M059J (cell line): ENCODE data around the gene ZSWIM6. TPM values are rescaled to one million over a fixed set of nuclear protein-coding genes. Genes with fewer than 3 reads are reported as not detected.

Experiments used
- DNase-seq: peaks from one replicate; pipeline ENCODE4 v3.0.0-alpha.2; 2012; ENCODE audit warnings: low read depth
- total RNA-seq: library from RNA; depleted of rRNA; stranded (reverse); fragments of >200 nt; shearing (Covaris generic); gene quantifications from 2 replicates; pipeline ENCODE4 v1.2.3, GENCODE V29; 2014

Gene ZSWIM6
- total RNA-seq, 1 experiment from 2014 or later: 10.9 TPM

DNA sequence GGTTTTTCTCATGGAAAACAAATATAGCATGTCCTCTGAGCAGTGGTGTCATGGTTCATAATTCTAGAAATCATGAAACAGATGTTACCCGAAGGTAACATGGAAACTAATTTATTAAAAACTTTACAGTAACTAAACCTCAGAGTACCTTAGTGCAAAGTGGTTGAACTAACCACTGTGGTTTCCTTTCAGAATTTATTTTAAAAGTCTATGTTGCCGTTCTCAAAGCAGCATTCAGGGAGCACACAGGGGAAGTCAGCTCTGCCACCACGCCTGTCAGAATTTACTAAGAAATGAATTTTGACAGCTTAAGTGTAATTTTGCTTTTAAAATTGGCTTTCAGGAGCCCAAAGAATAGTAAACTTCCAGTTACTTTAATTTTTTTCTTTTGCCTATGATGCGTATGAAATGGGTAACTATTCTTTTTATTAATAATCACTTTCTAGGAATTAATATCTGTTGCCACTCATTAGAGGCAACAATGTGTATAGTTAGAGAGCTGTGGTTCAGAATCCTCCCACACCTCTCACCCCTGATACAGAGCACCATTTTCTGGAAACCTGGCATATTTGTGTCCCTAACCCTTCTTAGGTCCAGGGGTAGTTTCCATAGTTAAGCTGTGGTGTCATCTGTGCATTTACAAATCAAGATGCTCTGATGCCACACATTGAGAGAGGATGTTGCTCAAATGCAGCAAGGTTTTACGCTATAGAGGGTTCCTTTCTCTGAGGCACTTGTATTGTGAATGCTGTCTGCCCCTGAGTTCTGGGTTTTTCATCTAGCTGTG lies 202.6 kb downstream of the ZSWIM6 start:
- DNase-seq: no peak

DNA sequence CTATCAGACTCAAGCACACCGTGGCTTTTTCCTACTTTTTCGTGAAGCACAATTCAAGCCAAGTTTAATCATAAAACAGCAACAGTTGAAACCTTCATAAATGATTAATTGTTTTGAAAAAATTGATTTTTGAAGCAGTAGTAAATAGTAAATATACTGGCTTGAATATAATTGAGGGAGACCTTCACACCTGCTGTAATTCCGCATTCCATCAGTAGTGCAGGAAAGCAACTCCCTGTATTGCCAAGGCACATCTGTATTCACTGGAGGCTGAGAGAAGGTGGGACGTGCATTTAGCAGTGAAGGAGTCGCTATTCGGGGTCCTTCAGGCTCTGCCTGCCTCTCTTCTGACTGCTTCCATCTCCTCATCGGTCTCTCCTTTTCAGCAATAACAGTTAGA lies 203.8 kb downstream of the ZSWIM6 start:
- no peak for DNase-seq

DNA sequence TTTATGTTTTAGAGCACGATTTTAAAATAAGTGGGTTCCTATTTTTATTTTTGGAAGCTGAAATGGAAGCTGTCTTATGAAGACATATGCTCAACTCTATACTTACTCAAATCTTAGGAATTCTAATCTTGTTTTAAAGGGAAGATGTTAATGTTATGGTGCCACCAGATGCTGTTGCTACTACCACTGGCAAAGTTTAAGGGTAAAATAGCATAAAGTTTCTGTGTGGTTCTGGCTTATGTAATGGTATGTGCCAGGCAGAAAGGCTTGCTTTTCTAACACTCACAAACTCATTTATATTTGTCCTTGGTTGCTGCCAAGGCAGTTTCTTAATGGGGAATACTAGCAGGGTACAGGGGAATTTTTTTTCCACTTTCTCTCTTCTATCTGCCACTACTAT lies 204.9 kb downstream of the ZSWIM6 start:
- no peak for DNase-seq

DNA sequence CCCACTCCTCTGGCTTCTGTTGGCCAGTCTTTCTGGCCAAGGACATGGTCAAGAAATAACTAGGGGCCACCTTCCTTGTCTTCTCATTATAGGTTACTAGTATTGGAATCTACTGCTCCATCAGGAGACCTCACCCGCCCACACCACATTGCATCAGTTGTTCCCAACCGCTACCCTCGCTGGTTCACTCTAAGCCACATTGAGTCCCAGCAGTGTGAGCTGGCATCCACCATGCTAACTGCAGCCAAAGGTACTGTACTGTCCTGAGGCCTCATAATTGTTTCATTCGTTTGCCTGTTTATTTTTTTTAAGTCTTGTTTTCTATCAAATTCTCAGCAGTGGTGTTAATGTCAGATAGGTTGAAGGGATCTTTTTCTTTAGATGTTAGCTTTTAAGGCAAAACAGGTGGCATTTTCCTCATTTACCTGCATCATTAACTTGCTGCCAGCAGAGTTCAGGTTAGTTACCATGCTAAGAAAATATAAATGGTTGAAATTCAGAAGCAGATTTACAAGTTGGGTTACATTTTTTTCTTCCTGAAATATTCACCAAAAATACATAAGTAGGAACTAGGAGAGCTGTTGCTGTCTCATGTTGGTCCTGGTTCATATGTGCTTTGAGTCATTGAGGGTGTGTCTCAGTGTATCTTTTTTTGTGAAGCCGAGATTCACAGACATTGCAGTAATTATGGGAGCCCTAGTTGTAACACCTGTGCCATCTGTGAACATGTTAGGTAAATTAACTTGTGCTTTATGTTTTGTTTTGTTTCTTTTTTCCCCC lies 206.9 kb downstream of the ZSWIM6 start:
- no peak for DNase-seq

DNA sequence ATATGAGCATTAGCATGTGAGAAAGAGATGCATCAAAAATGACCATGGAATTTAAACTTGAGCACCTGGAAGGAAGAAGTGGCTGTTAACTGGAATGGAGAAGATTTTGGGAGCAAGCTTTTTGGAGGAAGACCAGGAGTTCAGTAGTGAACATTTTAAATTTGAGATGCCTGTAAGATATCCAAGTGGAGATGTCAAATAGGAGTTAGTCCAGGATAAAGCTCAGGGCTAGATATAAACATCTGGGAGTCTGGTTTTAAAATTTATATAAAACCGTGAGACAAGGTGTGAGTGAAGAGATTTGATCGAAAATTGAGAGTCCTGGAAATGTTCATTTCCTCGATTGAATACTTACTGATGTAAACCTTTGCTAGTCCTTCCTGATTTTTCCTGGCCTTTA lies 217.5 kb downstream of the ZSWIM6 start:
- DNase-seq: no peak

DNA sequence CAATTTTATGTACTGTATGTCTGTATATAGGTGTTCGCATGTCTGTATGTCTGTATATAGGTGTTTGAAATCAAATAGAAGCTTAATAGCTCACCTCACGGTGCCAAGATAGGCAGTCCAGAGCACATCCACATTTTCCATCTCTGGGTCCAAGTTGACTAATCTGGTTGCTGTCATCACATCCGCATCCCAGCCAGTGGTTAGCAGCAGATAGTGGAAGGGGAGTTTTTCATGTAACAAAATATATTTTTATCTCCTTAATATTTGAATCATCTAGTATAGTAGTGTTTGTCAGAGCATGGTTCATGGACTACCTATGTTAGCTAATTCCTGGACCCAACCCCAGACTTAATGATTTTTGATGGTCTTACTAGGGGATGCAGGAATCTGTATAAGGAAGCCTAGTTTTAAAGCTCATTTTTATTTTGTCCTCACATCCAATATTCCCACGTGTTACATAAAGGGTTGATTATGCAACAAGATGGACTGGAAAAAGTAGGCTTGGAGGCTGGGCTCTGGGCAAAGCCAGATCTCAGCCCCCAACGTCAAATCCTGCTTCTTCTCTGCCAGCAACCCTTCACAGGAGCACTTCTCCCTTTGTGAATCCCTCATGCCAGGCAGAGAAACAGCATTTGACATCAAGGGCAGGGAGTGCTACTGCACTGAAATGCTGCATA lies 219.7 kb downstream of the ZSWIM6 start:
- no peak for DNase-seq

DNA sequence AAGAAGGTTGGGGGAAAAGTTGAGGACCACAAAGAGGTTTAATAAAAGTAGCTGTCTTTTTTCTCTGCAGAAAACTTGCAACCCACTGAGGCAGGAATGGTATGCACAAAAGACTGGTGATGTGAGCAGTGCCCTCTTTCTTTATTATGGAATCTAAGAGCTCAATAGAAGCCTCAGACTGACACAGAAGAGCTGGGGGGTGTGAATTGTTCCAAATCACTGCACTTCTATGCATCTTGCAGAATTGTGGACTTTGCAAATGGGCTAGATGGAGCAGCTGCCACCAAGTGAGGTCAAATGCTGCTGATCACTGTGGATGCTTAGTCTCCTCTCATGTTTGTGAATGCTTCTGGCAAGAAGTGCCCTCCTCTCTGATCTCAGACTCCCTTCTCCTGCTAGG lies 227.1 kb downstream of the ZSWIM6 start:
- DNase-seq: no peak

DNA sequence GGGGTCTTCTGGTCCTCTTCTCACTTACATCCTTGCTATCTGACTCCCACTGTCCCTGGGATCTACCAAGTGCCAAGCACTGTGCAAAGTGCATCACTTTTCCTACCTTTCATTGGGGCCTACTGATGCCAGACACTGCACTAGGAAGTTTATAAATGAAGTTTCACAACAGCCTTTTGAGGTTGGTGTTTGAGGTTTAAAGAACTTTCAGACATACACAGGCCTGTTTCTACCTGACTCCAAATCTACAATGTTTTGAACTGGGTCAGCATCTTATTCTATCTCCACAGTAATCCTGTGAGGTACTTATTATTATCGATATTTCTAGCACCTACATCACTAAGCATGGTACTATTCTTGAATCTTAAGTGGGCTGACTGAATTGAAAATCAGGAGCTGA lies 227.7 kb downstream of the ZSWIM6 start:
- no peak for DNase-seq

DNA sequence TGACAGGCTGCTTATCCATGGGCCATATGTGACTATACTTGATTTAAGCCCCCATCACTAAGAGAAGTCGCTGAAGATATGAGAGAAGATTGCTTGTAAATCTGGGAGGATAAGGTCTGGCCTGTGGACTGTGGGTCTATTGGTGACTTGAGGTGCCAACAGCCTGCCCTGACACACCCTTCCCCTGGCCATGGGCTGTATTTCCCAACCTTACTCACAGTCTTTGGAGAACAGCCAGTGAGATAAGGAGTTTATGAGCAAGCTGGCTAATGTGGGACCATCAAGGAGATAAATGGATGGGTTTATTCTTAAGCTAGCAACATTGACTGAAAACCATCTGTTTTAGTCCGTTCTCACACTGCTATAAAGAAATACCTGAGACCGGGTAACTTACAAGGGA lies 231.3 kb downstream of the ZSWIM6 start:
- DNase-seq: peak; percentile 65

DNA sequence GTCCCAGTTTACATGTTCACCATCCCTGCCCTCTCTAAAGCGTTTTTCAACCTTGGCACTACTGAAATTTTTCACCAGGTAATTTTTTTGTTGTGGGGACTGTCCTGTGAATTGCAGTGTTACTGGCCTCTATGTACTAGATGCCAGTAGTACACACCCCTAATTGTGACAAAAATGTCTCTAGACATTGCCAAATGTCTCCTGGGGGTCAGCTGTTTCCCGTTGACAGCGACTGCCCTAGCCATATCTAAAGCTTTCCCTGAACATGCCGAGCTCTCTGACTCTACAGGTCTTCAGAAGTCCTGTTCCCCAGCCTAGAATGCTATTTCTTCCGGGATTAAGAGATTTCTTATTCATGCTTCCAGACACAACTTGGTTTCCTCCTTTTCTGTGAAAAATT lies 235.3 kb downstream of the ZSWIM6 start:
- DNase-seq: no peak

DNA sequence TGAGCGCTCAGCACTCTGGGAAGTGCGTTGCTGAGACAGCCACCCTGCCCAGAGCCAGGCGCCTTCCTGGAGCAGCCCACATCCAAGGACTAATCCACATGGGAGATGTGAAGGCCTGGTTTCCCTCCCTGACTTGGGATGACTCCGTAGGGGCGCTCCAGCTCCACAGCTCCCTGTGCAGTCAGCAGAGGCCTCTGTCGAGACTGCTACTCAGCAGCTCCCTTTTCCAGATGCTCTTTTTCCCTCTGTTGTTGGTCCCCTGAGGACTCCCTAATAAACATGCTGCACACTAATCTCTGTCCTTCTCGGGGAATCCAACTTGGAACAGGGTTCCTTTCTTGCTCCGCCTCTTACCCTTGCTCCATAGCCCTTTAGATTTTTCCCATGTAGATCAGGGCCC lies 237.3 kb downstream of the ZSWIM6 start:
- no peak for DNase-seq

DNA sequence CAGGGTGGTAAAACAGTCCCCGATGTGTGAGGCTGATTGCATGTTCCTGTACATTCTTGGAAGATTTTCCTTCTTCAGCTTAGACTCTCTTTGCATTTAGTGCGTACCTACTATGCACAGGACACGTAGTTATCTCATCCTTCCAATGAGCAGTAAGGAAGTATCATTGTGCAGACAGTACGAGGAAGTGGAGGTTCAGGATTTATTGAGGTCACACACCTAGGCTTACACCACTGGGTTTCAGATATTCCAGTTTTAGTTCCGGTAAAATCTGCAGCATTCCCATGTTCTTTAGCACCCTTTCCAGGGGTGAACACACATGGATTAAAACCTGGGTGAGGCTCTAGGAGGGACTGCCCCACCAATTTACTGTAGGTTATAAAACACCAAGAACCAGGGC lies 238.7 kb downstream of the ZSWIM6 start:
- no peak for DNase-seq

DNA sequence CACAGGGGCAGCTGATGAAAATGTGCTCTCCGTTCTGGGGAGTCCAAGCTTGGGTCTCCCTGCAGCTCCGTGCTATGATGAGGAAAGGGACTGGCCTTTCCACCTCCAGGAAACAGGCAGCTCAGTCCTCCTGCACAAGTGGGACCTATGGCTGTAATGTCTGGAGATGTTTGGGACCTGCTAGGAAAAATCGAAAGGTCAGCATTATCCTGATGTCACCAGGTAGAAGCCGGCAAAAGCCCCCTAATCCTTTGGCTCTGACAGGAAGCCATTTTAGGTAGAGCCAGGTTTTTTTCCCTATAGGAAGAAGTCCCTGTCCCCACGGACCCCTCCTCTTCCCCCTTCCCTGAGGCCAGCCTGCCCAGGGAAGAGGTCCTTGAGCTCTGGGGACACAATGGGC lies 240.9 kb downstream of the ZSWIM6 start:
- DNase-seq: no peak

DNA sequence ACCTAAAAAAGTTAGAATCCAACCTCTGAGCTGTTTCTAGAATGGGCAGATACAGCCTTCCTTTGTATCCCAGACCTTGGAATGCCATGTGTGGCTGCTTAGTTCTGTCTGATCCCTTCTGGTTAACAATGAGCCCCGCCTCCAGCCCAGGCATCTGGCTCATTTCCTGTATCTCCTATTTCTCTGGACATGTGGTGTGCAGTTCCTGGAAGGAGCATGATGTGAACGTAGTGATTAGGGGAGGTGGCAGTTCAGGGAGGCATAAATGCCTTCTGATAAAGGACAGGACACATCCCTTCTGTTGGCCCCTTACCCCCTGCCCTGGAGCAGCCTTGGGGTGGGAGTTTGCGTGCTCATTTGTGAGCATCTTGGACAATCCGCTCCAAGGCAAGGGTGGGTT lies 243.0 kb downstream of the ZSWIM6 start:
- peak; percentile 76 for DNase-seq

DNA sequence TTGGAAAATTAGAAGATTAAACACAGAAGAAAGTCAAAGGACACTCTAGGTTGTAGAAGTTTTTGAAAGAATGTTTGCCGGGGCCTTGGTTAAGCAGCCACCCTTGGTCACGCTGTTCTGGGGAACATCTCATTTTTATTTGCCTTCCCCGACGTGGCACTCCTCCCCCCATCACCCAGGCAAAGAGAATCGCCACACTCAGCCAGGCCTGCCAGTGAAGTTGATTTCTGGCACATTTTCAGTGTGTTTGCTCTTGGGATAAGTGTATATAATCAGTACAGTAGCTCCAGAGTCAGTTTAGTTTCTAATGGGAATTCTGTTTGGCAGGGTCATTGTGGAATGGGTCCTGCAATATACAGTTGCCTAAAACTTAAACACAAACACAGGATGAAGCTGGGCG lies 243.5 kb downstream of the ZSWIM6 start:
- DNase-seq: no peak

DNA sequence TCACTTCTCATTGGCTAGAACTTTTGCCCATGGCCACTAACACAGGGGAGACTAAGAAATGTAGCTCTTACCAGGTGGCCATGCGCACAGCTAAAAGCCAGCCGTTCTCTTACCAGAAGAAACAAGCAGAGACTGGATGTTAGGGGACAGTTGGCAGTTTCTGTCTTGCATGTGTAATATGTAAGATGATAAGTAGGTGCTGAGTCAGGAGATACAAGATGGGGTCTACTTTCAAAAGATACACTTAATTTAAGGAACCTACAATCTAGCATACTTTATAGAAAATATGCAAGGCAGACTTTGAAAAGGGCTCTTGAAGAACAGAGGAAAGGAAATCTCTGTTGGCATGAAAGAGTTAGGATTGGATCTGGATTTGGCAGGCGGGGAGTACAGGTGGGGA lies 244.5 kb downstream of the ZSWIM6 start:
- no peak for DNase-seq

DNA sequence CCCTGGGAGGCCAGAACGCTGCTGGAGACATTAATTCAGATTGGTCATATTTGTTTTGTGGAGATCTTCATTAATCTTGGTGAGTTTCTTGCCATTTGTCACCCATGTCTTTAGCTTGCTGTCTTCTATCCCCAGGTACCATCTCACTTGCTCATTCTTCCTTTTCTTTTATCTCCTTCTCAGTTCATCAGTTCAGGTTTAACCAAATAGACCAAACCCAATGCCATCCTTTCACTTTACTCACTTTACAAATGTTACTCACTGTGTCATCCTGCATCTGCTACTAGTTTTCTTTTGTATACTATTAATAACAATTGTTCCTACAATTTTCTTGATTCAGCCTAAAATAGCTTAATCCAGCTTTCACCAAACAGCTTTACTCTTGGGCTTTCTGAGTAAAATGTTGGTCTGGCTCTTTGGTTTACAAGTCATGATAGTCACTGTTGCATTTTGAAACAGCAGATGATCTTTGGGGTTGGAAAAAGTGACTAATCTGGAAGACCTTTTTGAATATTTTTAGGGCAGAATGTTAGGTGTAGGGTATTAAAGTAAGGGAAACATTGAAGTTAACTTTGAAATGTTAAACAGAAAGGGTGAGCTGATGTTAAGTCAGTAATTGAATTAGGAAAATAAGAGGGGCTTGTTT lies 246.9 kb downstream of the ZSWIM6 start:
- no peak for DNase-seq

DNA sequence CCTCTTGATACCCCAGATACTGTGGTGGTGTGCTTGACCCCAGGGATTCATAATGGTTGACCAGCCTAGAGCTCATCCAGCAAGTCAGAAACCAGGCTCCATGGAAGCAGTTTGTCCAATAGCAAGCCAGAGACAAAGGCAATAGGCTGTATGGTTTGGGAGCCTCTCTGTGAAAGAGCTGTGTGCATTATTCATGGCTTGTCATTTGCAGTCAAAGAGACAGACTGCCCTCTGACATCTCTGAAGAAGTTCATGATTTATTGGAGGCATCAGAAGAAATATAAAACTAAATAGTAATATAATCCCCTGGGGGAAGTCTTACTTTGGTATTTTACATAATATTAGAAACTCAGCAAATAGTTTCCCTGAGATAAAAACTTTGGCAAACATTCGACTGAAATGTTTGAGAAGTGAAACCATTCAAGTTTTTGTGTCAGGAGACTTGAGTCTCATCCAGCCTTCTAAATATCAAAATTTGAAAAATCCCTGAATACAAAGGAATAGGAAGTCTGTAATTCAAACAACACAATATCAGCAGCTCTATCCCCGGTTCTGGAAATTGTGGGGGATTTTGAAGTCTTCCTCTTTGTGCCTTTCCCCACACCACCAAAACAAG lies 250.3 kb downstream of the ZSWIM6 start:
- DNase-seq: no peak

DNA sequence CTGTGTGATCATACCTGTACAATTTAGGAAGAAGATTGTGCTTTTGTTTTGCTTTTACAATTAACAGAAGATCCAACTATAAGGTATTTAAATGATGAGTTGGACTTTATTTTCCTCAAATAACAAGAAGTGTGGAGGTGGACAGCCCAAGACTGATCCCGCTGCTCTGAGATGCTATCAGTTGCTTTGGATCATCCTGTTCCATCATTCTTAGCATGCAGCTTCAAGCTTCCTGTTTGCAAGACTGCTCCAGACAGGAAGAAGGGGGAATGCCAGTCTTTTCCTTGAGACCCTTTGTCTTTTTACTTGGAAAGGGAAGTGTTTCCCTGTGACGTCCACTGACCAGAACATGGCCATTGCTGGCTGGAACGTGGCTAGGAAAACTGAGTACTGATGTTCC lies 250.8 kb downstream of the ZSWIM6 start:
- no peak for DNase-seq

DNA sequence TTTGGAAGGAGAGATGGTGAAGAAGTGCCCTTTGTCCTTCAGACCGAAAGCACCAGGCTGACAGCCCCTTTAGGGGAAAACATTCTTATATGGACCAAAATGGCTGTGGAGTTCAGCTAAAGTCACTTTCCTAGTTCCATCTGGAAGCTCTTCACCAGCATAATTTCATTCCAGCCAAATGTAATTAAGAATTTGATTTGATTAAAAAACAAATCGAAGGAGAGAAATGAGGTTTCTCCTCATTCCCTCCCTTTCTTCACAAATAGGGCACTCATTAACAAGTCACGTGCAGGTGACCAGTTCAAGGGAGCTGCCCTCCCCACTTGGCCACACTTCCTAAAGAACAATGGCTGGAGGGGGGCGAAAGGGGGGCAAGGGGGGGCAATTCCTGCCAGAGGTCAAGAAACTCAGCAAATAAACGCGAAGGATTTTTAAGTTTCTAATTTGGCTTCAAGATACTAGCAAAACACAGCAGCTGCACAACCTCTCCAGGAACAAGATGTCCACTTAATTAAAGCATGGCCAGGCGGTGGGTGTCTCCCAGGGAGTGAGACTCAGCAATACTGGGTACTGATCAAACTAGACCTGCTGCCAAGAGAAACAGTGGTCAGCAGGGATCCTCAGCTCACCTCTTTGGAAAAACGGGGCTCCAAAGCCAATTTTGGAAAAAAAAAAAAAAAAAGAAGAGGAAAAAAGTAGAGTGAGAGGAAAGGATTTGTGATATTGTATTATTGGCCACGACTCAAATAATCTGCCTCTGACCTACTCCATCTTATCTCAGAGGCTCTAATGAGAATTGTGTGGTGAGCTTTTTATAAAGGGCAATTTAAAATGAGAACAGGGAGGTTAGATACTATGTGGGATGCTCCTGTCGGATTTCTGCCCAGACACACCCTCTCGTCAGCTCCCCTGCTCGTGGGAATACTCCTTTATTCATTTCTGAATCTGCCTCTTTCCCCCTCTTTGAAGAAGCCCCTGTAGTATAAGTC lies 254.3 kb downstream of the ZSWIM6 start:
- DNase-seq: no peak

DNA sequence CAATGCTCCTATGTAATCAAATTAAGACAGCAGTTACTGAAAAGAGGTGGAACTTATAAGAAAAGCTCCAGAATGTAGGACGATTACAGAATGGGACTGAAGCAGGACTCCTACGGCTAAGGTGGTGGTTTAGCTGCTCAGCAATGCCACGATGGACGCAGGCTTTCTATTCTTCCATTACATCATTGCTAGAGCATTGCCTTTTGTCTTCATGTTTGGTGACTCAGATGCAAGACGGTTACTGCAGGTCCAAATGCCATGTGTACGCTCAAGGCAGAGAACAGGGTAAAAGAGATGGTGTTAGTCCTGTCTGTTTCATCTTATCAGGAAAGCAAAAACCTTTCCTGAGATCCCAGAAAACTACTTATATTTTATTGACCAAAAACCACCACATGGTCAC lies 255.1 kb downstream of the ZSWIM6 start:
- peak; percentile 26 for DNase-seq
